ENCODE data around the gene TRIM14. TPM values are rescaled to one million over a fixed set of nuclear protein-coding genes. Genes with fewer than 3 reads are reported as not detected.

TRIM14 gene
- total RNA-seq, 1 donor from 2014 or later = 9.9 TPM

GRCh38 chr9:98062161-98062560, 56.9 kb downstream of the TRIM14 start:
- H3K27me3 Mint-ChIP-seq = no peaks in the 10 kb centered on the region
- H3K27ac Mint-ChIP-seq = no peak overlapping the region
- H3K36me3 Mint-ChIP-seq = peaks cover 18% of the 10 kb centered on the region
- TF ChIP-seq CTCF (conservative IDR thresholded peaks at IDR 0.05) = no peak
- peaks cover 4% of the 10 kb centered on the region for H3K4me1 Mint-ChIP-seq (ENCODE audit: unreplicated experiment)
- H3K4me3 Mint-ChIP-seq = no peak overlapping the region
- no peak for DNase-seq (ENCODE audit: extremely low spot score, unreplicated experiment)
- no peaks in the 10 kb centered on the region for H3K9me3 Mint-ChIP-seq

- peak overlapping the region; percentile 99 for H3K27ac Mint-ChIP-seq
- no peak for TF ChIP-seq CTCF (conservative IDR thresholded peaks at IDR 0.05)
- peaks cover 4% of the 10 kb centered on the region for H3K36me3 Mint-ChIP-seq
- DNase-seq (ENCODE audit: extremely low spot score, unreplicated experiment) = no peak
- peaks cover 4% of the 10 kb centered on the region for H3K4me1 Mint-ChIP-seq (ENCODE audit: unreplicated experiment)
- peak overlapping the region; percentile 99 for H3K4me3 Mint-ChIP-seq
- H3K27me3 Mint-ChIP-seq = no peaks in the 10 kb centered on the region
- H3K9me3 Mint-ChIP-seq = no peaks in the 10 kb centered on the region
Measured at GRCh38 chr9:98057138-98057799, 61.8 kb downstream of the TRIM14 start.

- Mint-ChIP-seq H3K36me3 (peaks cover 4% of the 10 kb centered on the region), H3K27ac (peak within 1 kb of the TSS; percentile 99), H3K4me3 (peak within 1 kb of the TSS; percentile 99), H3K4me1 (ENCODE audit: unreplicated experiment) (peaks cover 4% of the 10 kb centered on the region), H3K9me3 (no peaks in the 10 kb centered on the region), H3K27me3 (peaks cover 3% of the 10 kb centered on the region)
- DNase-seq (ENCODE audit: extremely low spot score, unreplicated experiment) = peak; percentile 91
- TF ChIP-seq CTCF (conservative IDR thresholded peaks at IDR 0.05) = peak; percentile 12
Measured at GRCh38 chr9:98056269-98057137, 62.5 kb downstream of the TRIM14 start, which contains the start of gene NANS. TSS of gene NANS (plus strand) at chr9:98056732. CDS start at chr9:98056809, 77 bp downstream.

- no peak for DNase-seq (ENCODE audit: extremely low spot score, unreplicated experiment)
- H3K4me1 Mint-ChIP-seq (ENCODE audit: unreplicated experiment) = no peaks in the 10 kb centered on the region
- H3K9me3 Mint-ChIP-seq = no peaks in the 10 kb centered on the region
- no peak overlapping the region for H3K4me3 Mint-ChIP-seq
- no peak for TF ChIP-seq CTCF (conservative IDR thresholded peaks at IDR 0.05)
- H3K36me3 Mint-ChIP-seq = no peaks in the 10 kb centered on the region
- H3K27ac Mint-ChIP-seq = no peak overlapping the region
- peaks cover 3% of the 10 kb centered on the region for H3K27me3 Mint-ChIP-seq
Measured at GRCh38 chr9:98054376-98054951, 64.6 kb downstream of the TRIM14 start.

- Mint-ChIP-seq H3K4me1 (ENCODE audit: unreplicated experiment) (no peaks in the 10 kb centered on the region), H3K4me3 (no peak overlapping the region), H3K36me3 (no peaks in the 10 kb centered on the region), H3K27ac (no peak overlapping the region), H3K27me3 (peaks cover 3% of the 10 kb centered on the region), H3K9me3 (no peaks in the 10 kb centered on the region)
- no peak for TF ChIP-seq CTCF (conservative IDR thresholded peaks at IDR 0.05)
- no peak for DNase-seq (ENCODE audit: extremely low spot score, unreplicated experiment)
Measured at GRCh38 chr9:98050351-98050750, 68.7 kb downstream of the TRIM14 start.

Measured in type B pancreatic cell (in vitro differentiated cells).